GM19455 (cell line): ENCODE results near the gene CIC.
"Not testable (repeated sequence)": the region's sequence is repeated elsewhere in the genome, so short reads cannot be mapped to it uniquely, and the experiment has no call there.

Experiments
- ATAC-seq: cut with Tn5 transposase; IDR thresholded peaks from one replicate; pipeline ENCODE4 v1.9.1; 2021; ENCODE audit not compliant: unreplicated experiment

The CIC gene

GRCh38 chr19:42328854-42329253, 59.8 kb downstream of the CIC start:
- ATAC-seq: no peak

- no peak for ATAC-seq
These were observed 61.2 kb downstream of the CIC start for GRCh38 chr19:42330241-42330711.

GRCh38 chr19:42331333-42331732, 62.3 kb downstream of the CIC start:
- not testable (repeated sequence) for ATAC-seq

- no peak for ATAC-seq
These were observed 63.0 kb downstream of the CIC start for GRCh38 chr19:42332059-42332458.

GRCh38 chr19:42333018-42333417, 64.0 kb downstream of the CIC start:
- ATAC-seq: no peak

- no peak for ATAC-seq
These were observed 65.1 kb downstream of the CIC start for GRCh38 chr19:42333975-42334696.

- ATAC-seq: no peak
These were observed 65.8 kb downstream of the CIC start for GRCh38 chr19:42334697-42335373.

- no peak for ATAC-seq
These were observed 66.4 kb downstream of the CIC start for GRCh38 chr19:42335374-42335936.

GRCh38 chr19:42335971-42336370, 66.9 kb downstream of the CIC start:
- no peak for ATAC-seq

GRCh38 chr19:42339126-42339860, 70.2 kb downstream of the CIC start:
- not testable (repeated sequence) for ATAC-seq

GRCh38 chr19:42339922-42340321, 70.9 kb downstream of the CIC start:
- not testable (repeated sequence) for ATAC-seq

- no peak for ATAC-seq
These were observed 74.5 kb downstream of the CIC start for GRCh38 chr19:42343344-42344110.

GRCh38 chr19:42344336-42344893, 75.4 kb downstream of the CIC start:
- no peak for ATAC-seq
